Suppressor macrophage treated with lipopolysaccharide for 1 hour (primary cell): ENCODE measurements around the gene BATF3.
"Not testable (repeated sequence)": the region's sequence is repeated elsewhere in the genome, so short reads cannot be mapped to it uniquely, and the experiment has no call there.

Source experiments
- DNase-seq, 3 donors: peaks; one replicate each; pipeline ENCODE4 v3.0.0-alpha.2; 2020 to 2022

The BATF3 gene

DNA sequence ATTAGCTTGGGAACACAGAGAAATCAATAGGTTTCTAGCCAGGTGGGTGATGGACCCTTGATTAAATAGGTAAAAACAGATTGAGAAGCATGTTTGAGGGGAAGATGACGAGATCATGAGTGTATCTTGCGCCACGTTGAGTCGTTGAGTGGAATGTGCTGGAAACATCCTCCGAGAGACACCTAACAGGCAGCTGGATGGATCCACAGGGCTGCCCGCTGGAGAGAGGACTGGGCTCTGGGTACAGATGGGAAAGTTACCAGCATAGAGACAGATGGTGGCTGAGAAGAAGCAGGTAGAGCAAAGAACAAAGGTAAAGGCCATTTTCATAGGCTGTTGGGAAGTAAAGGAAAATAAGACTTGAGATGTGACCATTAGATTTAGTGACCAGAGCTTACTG is 15.6 kb downstream of the BATF3 start:
- DNase-seq: no peak

GRCh38 chr1:212683357-212683722 is 16.3 kb downstream of the BATF3 start:
- peak; percentile 92 to 97 (median 94) for DNase-seq

DNA sequence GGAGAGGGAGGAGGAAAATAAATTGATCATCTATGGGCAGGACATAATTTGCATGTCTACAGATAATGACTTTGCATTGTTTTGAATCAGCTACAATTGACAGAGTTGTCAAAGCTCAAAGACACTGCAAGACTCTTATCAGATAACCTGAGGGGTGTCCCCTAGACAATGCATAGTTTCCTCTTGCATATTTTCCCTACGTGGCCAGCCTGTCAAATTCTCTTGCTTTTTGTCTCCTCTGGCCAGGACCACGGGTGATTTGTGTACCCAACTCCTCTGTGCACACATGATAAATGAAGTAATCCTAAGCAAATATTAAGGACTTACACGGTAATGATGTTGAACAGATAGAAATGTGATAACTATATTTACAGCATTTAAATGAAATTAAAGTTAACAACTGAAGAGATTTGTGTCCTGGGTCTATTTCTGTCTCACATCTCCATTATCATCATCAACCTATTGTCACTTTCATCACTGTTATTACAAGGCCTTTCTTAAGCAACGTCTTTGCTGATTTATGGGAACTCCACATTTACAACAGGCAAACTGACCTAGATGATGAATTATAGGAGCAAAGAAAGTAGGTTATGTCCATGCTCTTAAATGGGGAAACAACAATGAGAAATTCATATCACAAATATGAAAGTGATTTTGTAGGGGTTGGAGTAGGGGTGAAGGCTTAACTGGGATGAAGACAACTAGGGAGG is 18.8 kb downstream of the BATF3 start:
- peak; percentile 62 to 91 (median 87) for DNase-seq

- peak; percentile 56 to 74 (median 62) for DNase-seq
Observed at GRCh38 chr1:212678456-212679410, 20.9 kb downstream of the BATF3 start.

DNA sequence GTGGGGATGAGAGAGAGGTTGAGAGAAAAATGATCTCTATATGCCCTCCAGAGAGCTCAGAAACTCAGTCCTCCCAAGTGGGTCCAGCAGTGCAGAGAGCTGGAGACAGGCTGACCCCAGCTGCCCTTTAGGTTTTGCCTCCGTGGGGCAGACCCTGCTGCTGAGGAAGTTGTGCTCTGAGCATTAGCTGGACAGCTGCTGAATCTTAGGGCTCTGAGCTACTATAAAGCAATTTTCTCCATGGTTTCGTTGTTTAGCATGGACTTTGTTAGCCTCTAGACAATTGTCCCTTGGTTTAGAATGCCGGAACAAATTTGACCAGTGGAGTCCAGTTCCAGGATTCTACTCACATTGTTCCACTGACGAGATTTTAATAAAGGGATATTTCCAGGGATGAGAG is 22.1 kb downstream of the BATF3 start:
- no peak for DNase-seq

DNA sequence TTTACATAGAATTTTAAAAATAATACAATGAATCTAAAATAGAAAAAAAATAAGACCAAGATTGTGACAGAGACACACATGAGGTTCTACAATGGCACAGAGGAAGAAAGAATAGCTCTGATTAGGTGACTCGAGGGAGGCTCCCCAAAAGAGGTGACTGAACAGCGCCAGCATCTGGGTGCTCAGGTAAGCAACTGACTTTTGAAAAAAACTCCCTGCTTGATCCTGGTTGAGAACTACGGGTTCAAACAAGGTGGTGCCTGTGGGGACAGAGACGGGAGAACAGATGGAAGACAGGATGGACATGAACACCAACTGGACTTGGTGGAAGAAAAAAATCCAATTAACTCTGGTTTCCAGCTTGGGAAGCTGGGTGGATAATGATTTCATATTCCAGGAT is 22.5 kb downstream of the BATF3 start:
- no peak for DNase-seq

GRCh38 chr1:212675675-212676074 is 24.0 kb downstream of the BATF3 start:
- no peak for DNase-seq

DNA sequence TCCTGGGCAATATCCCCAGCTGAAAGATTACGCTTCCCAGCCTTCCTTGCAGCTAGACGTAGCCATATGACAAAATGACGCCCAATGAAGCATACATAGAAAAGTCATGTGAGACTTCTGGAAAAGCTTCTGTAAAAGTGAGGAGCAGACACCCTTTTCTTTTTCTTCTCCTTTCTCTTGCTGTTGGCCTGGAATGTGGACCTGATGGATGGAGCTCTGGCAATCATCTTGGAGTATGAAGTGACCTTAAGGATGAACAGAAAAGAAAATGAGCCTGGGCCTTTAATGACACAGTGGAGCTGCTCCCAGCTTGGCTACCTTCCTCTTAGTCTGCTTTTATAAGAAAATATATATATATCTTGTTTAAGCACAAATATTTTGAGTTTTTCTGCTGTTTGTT is 24.8 kb downstream of the BATF3 start:
- DNase-seq: no peak

DNA sequence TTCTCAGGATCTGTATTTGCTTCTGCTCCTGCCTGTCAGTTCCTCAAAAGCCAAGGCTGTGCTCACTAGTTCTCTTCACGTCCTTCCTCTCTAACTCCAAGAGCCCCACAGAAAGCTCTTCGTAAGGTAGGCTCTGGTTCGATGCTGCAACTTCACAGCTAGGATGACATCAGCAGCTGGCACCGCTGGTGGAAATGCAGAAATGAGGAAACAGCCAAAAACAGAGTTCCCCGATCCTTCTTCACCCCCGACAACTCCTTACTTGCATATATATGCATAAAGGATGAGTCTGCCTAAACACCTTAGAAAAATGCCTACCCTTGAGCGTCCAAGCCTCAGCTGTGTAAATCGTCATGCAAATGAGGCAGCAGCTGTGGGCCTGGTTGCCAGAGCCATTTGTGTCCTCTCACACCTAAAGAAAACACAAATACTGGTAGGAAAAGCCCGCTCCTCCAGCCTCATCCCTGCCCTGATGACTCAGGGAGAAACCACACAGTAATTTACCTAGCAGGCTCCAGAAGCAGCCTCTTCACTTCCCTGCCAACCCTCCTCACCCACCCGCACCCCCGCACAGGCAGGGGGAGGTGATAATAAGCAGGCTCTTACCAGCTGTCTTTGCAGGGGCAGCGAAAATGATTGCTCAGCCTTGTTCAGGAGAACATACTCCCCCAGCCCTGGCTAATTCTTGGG is 28.2 kb downstream of the BATF3 start:
- peak; percentile 91 to 97 (median 94) for DNase-seq

GRCh38 chr1:212670882-212671281 is 28.8 kb downstream of the BATF3 start:
- no peak for DNase-seq

DNA sequence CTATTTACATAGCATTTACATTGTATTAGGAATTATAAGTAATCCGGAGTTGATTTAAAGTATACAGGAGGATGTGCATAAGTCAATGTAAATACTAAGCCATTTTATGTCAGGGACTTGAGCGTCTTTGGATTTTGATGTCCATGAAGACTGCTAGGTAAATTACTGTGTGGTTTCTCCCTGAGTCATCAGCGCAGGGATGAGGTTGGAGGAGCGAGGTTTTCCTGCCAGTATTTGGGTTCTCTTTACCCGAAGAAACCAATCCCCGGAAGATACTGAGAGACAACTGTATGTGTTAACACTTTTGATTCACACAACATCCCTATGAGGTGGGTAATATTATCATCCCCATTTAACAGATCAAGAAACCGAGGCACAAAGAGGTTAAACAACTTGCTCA is 29.3 kb downstream of the BATF3 start:
- DNase-seq: no peak

DNA sequence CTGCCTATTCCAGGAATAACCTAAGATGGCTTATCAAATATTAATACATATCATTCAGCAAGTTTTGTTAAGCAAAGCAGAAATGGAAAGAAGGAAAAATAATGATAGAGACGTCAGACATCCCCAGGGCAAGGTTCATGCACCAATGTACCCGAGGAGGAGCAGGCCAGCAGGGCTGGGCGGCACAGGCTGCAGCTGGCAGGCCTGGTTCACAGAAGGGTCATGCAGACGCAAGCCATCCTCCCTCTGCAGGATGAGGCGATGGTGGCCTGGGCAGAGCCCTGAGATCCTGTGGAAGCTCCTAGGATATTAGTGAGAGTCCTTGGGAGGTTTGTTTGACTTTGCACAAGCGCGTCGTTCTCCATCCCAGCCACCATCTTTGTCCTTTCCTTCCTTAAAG is 30.0 kb downstream of the BATF3 start:
- DNase-seq: no peak

DNA sequence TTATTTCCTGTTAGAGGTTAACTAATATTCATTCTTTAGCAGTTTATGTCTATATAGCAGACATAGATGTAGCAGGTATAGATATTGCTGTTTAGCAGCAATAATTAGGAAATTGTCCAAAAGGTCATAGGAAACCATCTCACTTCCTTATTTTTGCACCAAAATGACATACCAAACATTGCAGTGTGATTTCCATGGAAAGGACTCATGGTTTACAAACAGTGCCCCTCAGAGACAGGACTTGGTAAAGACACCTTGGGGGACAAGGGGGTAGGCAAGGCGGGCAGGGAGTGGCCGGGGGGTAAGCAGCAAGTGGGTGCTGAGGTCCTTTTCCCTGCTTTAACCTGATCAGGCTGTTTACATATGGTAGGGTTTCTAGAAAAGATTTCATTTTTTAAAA is 30.5 kb downstream of the BATF3 start:
- peak; percentile 79 to 89 (median 87) for DNase-seq

DNA sequence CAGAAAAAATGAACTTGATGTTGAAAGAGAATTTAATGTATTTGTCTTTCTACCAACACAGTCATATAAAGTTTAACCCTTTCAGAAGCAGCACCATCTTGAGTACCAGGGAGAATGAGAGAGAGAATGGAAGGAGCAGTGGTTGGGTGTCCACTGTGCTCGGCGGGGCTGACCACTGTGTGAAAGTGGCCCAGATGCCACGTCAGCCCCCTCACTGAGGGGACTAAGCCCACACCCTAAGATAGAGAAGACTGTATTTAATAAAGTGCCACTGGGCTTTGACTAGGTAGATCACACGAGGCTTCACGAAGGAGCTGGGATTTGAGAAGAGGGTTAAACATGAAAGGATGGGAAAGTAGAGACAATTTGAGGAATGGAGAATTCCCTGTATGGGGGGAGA is 31.2 kb downstream of the BATF3 start:
- no peak for DNase-seq

DNA sequence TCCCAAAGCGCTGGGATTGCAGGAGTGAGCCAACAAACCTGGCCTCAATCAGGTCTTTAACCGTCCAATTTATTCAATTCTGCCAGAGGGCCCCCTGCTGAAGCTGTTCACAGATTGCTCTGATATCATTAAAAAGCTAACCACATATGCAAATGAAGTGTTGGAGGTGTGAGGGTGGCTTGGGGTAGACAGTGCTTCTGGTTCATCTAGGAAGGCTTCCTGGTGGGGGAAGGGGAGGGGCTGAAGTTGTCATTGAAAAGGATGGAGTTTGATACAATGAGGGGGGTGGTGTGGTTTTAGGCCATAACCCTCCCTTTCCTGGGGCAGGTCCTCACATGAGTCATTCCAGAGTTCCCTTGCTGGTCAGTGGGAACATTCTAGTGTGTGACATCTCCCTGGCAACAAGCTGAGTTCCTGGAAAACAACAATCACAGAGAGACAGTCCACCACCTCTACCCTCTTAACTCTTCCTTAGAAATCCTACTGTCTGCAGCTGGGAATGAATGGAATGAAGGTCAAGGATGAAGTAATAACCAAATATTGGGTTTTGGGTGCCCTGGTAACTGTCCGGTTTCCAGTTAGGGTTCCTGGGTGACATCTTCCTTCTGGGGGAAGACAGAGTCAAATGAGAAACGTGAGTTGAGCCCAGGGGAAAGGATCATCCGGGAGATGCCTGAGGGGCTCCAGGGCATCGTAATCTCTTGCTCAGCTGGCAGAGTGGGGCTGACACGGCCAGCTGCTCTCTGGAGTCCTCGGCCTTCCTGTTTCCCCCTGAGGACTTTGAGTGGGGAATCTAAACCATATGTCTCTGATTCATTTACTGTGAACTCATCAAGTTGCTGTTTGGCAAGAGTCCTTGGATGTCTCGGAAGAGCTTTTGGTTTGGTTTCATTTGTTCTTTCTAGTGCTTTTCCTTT is 32.2 kb downstream of the BATF3 start:
- DNase-seq: peak; percentile 89 to 97 (median 93)

- no peak for DNase-seq
Observed at GRCh38 chr1:212666116-212666775, 33.4 kb downstream of the BATF3 start.

DNA sequence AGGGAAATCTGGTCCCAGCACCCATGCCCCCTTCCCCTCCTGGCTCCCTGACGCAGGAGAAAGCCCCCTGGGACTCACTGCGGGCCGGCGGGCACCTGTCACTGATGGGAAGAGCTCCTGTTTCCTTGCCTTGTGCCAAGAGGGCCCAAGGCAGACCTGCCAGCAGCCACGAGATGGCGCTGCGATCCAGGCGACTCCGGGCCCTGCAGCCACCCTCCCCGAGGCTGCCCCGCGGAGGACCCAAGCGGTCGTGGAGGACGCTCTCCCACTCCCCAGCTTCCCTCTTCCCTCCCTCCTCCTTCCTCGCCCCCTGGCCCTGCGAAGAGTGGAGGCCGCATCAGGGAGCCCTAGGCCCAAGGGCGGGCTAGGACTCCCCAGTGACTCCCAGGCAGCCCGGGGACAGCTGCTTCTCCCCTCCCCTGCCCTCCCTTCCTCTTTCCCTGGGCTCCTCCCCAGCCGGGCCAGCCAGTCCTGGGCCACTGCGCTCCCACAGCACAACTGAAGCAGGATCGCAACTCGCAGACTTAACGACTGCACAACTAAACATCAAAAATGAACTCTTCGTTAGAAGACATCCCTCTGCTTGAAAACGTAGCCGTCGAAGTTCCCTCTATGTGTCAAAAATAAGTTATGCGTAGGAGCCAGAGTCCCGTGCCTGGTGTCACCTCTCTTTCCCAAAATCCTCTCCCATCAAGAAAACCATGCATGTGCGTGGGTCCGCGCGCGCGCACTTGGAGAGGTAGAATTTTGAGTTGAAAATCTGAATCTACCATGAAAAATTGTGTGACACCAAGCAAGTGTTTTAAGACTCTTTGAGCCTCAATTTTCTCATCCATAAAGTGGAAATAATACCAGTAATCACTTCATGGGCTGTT is 34.2 kb downstream of the BATF3 start:
- peak; percentile 89 to 94 (median 89) for DNase-seq

DNA sequence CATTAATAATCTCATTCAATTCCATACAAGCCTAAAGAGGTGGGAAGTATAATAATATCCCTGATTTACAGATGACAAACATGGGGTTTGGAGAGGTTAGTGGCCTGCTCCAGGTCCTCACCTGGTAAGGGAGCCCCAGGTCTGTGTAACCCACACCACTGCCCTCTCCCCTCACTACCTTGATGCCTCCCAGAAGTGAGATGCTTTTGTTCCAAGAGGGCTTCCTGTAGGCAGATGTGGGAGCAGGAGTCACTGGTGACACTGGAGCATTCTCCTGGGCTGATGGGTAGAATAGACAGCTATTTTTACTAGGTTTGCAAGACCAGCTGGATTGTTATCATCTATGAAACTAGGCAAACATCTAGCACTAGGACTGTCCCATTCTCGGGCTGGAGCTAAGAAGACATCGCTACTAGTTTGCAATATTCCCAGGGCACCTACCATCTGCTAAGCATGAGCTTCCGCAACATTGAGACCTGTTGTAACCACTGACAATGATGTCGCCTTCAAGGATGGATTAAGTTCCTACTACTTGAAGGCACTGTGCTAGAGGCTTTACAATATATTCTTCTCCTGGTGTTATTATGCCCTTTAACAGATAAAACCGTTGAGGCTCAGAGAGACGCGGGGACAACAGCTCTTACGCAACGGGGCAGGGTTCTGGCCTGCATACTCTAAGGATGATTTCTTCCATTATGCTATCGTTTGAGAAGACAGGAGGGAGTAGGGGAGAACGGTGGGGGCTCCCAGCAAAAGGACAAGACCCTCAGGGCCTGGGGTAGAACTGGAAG is 35.0 kb downstream of the BATF3 start:
- DNase-seq: no peak

DNA sequence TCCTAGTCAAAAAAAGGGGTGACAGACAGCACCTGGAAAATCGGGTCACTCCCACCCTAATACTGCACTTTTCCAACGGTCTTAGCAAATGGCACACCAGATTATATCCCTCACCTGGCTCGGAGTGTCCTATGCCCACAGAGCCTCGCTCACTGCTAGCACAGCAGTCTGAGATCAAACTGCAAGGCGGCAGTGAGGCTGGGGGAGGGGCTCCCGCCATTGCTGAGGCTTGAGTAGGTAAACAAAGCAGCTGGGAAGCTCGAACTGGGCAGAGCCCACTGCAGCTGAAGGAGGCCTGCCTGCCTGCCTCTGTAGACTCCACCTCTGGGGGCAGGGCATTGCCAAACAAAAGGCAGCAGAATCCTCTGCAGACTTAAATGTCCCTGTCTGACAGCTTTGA is 41.4 kb downstream of the BATF3 start:
- not testable (repeated sequence) for DNase-seq

GRCh38 chr1:212656730-212657129 is 42.9 kb downstream of the BATF3 start:
- no peak for DNase-seq
